ENCODE results near the gene ARL5B. TPM values are rescaled to one million over a fixed set of nuclear protein-coding genes. Genes with fewer than 3 reads are reported as not detected.

ARL5B gene
- total and polyA plus RNA-seq, 2 of the 8 experiments (the other 6 are each of a cell fraction or from before 2014, with no cell fraction given), result 8.4 to 52.1 TPM

GRCh38 chr10:18675086-18675801, 16.0 kb downstream of the ARL5B start (continued):
- no peak for TF ChIP-seq NRF1 (IDR thresholded peaks at IDR 0.05; ENCODE audit: low read depth, low read length)
- no peak for TF ChIP-seq PHF8 (conservative IDR thresholded peaks at IDR 0.05; ENCODE audit: low read depth, low read length)
- TF ChIP-seq BCL11A (IDR thresholded peaks at IDR 0.05; ENCODE audit: low read depth in 2 of 2, low read length in 2 of 2), result no peak
- no peak for TF ChIP-seq KDM4A (IDR thresholded peaks at IDR 0.05; ENCODE audit: low read depth, low read length, severe bottlenecking)
- TF ChIP-seq EP300 (IDR thresholded peaks at IDR 0.05; ENCODE audit: borderline replicate concordance in 1 of 2, low read depth in 2 of 2, low read length in 2 of 2), result no peak
- no peak for TF ChIP-seq JUND (IDR thresholded peaks at IDR 0.05; ENCODE audit: low read length)
- no peak for TF ChIP-seq GTF2F1 (IDR thresholded peaks at IDR 0.05; ENCODE audit: borderline replicate concordance, low read depth, low read length)
- no peak for TF ChIP-seq POU5F1 (IDR thresholded peaks at IDR 0.05; ENCODE audit: low read depth, low read length)
- TF ChIP-seq SP4 (IDR thresholded peaks at IDR 0.05; ENCODE audit: low read length), result no peak

All from H1 (cell line).